Hepatocyte (in vitro differentiated cells): ENCODE data around the gene PDILT.

Experiments used
- EZH2 ChIP-seq: fragments of 200-600 bp; sonication (generic); IDR thresholded peaks from 2 replicates; pipeline ENCODE4 v1.6.1; 2016; ENCODE audit warnings: antibody characterized with exemption, mild to moderate bottlenecking, borderline replicate concordance
- TF ChIP-seq, protein P1 (sequence below): fragments of 200-600 bp; sonication (generic); IDR thresholded peaks from 2 replicates; pipeline ENCODE4 v1.5.1; 2016; ENCODE audit warnings: antibody characterized with exemption, mild to moderate bottlenecking; ENCODE audit not compliant: poor library complexity

DNA sequence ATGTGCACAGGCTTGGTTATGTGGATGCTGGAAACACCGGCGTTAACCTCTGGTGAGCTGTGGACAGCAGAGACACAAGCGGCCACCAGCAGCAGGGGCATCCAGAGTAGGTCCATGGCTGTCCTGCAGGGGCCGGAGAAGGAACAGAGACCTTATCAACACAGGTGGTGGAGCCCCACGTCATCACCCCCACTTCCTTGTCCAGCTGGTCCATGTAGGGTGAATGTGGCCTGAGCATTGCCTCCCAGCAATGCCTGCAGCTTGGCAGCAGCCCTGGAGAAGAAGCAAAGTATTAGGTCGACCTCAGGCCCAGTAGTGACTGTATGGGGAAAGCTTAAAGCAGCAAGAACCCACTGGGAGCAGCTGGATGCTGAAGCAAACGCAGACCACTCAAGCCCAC lies 5.4 kb downstream of the PDILT start:
- TF ChIP-seq, protein P1, sequence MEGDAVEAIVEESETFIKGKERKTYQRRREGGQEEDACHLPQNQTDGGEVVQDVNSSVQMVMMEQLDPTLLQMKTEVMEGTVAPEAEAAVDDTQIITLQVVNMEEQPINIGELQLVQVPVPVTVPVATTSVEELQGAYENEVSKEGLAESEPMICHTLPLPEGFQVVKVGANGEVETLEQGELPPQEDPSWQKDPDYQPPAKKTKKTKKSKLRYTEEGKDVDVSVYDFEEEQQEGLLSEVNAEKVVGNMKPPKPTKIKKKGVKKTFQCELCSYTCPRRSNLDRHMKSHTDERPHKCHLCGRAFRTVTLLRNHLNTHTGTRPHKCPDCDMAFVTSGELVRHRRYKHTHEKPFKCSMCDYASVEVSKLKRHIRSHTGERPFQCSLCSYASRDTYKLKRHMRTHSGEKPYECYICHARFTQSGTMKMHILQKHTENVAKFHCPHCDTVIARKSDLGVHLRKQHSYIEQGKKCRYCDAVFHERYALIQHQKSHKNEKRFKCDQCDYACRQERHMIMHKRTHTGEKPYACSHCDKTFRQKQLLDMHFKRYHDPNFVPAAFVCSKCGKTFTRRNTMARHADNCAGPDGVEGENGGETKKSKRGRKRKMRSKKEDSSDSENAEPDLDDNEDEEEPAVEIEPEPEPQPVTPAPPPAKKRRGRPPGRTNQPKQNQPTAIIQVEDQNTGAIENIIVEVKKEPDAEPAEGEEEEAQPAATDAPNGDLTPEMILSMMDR: no peak
- TF ChIP-seq EZH2: no peak
